ENCODE measurements around the gene AOC3. TPM values are rescaled to one million over a fixed set of nuclear protein-coding genes. Genes with fewer than 3 reads are reported as not detected.

AOC3 gene
- polyA plus RNA-seq, 1 donor from 2014 or later, result 0.35 TPM

- TF ChIP-seq EZH2 (IDR thresholded peaks at IDR 0.05; ENCODE audit: borderline replicate concordance, insufficient read depth, low read length, poor library complexity, severe bottlenecking) (no peak), REST (IDR thresholded peaks at IDR 0.05; ENCODE audit: borderline replicate concordance) (no peak), RAD21 (conservative IDR thresholded peaks at IDR 0.05) (no peak), CTCF (IDR thresholded peaks at IDR 0.05; ENCODE audit: poor library complexity, severe bottlenecking) (peak; percentile 57), POLR2AphosphoS5 (IDR thresholded peaks at IDR 0.05) (no peak), MXI1 (conservative IDR thresholded peaks at IDR 0.05; ENCODE audit: poor library complexity, severe bottlenecking) (no peak)
- Histone ChIP-seq H4K20me1 (ENCODE audit: insufficient read depth) (no peaks in the 10 kb centered on the region), H3K79me2 (replicated peaks; ENCODE audit: insufficient read depth, low read length) (peaks cover 12% of the 10 kb centered on the region), H2AFZ (ENCODE audit: low read depth, low read length) (no peak overlapping the region), H3K9ac (ENCODE audit: low read length) (no peak overlapping the region), H3K27me3 (ENCODE audit: insufficient read depth, low read depth, low read length) (no peaks in the 10 kb centered on the region), H3K9me3 (ENCODE audit: low read length) (no peaks in the 10 kb centered on the region), H3K9me2 (ENCODE audit: insufficient read depth, low read length) (no peaks in the 10 kb centered on the region), H3K36me3 (ENCODE audit: insufficient read depth, low read length) (no peaks in the 10 kb centered on the region), H3F3A (ENCODE audit: insufficient read depth, low read length, poor library complexity, severe bottlenecking) (no peaks in the 10 kb centered on the region), H3K4me2 (ENCODE audit: low read length) (no peak overlapping the region), H3K27ac (ENCODE audit: low read length) (no peak overlapping the region), H3K4me3 (ENCODE audit: low read length) (no peak overlapping the region)
Measured at GRCh38 chr17:42819939-42820535, 31.0 kb upstream of the AOC3 start.

GRCh38 chr17:42821176-42821575, 29.8 kb upstream of the AOC3 start:
- Histone ChIP-seq H3K9me3 (ENCODE audit: low read length) (no peaks in the 10 kb centered on the region), H3F3A (ENCODE audit: insufficient read depth, low read length, poor library complexity, severe bottlenecking) (no peaks in the 10 kb centered on the region), H3K4me3 (ENCODE audit: low read length) (no peak overlapping the region), H3K9me2 (ENCODE audit: insufficient read depth, low read length) (no peaks in the 10 kb centered on the region), H3K27me3 (ENCODE audit: insufficient read depth, low read depth, low read length) (no peaks in the 10 kb centered on the region), H4K20me1 (ENCODE audit: insufficient read depth) (no peaks in the 10 kb centered on the region), H2AFZ (ENCODE audit: low read depth, low read length) (no peak overlapping the region), H3K9ac (ENCODE audit: low read length) (no peak overlapping the region), H3K27ac (ENCODE audit: low read length) (no peak overlapping the region), H3K4me2 (ENCODE audit: low read length) (no peak overlapping the region), H3K79me2 (replicated peaks; ENCODE audit: insufficient read depth, low read length) (peaks cover 12% of the 10 kb centered on the region), H3K36me3 (ENCODE audit: insufficient read depth, low read length) (no peaks in the 10 kb centered on the region)
- TF ChIP-seq REST (IDR thresholded peaks at IDR 0.05; ENCODE audit: borderline replicate concordance) (no peak), TAF1 (IDR thresholded peaks at IDR 0.05; ENCODE audit: low read depth) (no peak), POLR2AphosphoS5 (IDR thresholded peaks at IDR 0.05) (no peak), RAD21 (conservative IDR thresholded peaks at IDR 0.05) (no peak), EP300 (conservative IDR thresholded peaks at IDR 0.05; ENCODE audit: poor library complexity, severe bottlenecking) (no peak), EZH2 (IDR thresholded peaks at IDR 0.05; ENCODE audit: borderline replicate concordance, insufficient read depth, low read length, poor library complexity, severe bottlenecking) (no peak), MXI1 (conservative IDR thresholded peaks at IDR 0.05; ENCODE audit: poor library complexity, severe bottlenecking) (no peak), SMC3 (conservative IDR thresholded peaks at IDR 0.05; ENCODE audit: poor library complexity) (no peak), CTCF (IDR thresholded peaks at IDR 0.05; ENCODE audit: poor library complexity, severe bottlenecking) (no peak)
